Right lobe of liver (tissue), 6 donors: Measurements from ENCODE around the gene SLC7A1. TPM values are rescaled to one million over a fixed set of nuclear protein-coding genes. Genes with fewer than 3 reads are reported as not detected.

Source experiments
- ATAC-seq, 4 donors: fragments of 200-7000 bp; cut with Tn5 transposase; one replicate each; pipeline ENCODE4 v1.9.1; 2020; ENCODE audit warnings: mild to moderate bottlenecking in 4 of 4, moderate library complexity in 4 of 4
- DNase-seq, 3 donors: peaks; one replicate each; pipeline ENCODE4 v3.0.0-alpha.2; 2020
- H3K27ac ChIP-seq, 3 donors: fragments of 200-600 bp; one replicate each; pipeline ENCODE4 v1.8.0; 2022
- H3K27me3 ChIP-seq, 2 donors: fragments of 200-600 bp; one replicate each; pipeline ENCODE4 v1.8.0; 2022
- H3K36me3 ChIP-seq, 4 donors: fragments of 200-600 bp; sonication (generic) in 1 of 4; one replicate each; pipeline versions ENCODE4 v1.5.1 to v1.8.0; 2017 to 2022; ENCODE audit warnings: control low read depth in 1 of 4
- H3K4me1 ChIP-seq, 4 donors: fragments of 200-600 bp; sonication (generic) in 1 of 4; one replicate each; pipeline versions ENCODE4 v1.5.1 to v1.8.0; 2017 to 2022; ENCODE audit warnings: control low read depth in 1 of 4
- H3K4me3 ChIP-seq, 3 donors: fragments of 200-600 bp; one replicate each; pipeline ENCODE4 v1.8.0; 2022
- H3K9me3 ChIP-seq, 4 donors: fragments of 200-600 bp; sonication (generic) in 1 of 4; one replicate each; pipeline versions ENCODE4 v1.5.1 to v1.8.0; 2017 to 2022; ENCODE audit warnings: control low read depth in 1 of 4
- CTCF ChIP-seq, 4 donors: fragments of 200-600 bp in 3 of 4; fragments of 450-650 bp in 1 of 4; IDR thresholded peaks; one replicate each; pipeline versions ENCODE4 v1.5.1 to v1.8.0; 2016 to 2022; ENCODE audit warnings: antibody characterized with exemption in 4 of 4, mild to moderate bottlenecking in 2 of 4
- POLR2A ChIP-seq: fragments of 450-650 bp; IDR thresholded peaks from one replicate; pipeline ENCODE4 v1.6.1; 2017; ENCODE audit warnings: antibody characterized with exemption, mild to moderate bottlenecking
- WGBS: methylation state at CpG from one replicate; pipeline ENCODE4 v1.1.6; 2018; ENCODE audit warnings: low coverage, low lambda C conversion rate; ENCODE audit not compliant: insufficient coverage; ENCODE audit errors: missing lambda C conversion rate; 5-methylcytosine and 5-hydroxymethylcytosine counted together
- intact Hi-C, 2 donors: fragments of 100-400 bp; cut with DNase I; formaldehyde crosslinking; loops; one replicate each; pipeline versions ENCODE4 v1.11.2 to v1.14.1; 2022
- total RNA-seq, 6 experiments: library from RNA; depleted of rRNA in 2 of 6; stranded (reverse); fragments of >200 nt in 2 of 6; fragmentation: NEBNext Ultra II Directional in 3 of 6; extraction: Animal tissue kit (Norgen Biotek cat#: 25700) in 3 of 6; gene quantifications; one replicate each; pipeline versions ENCODE4 v1.1.0 to v1.2.4, GENCODE V29; 2016 to 2023
- donor health status: DM: no; HTN: yes; CAD: no.
- donor health status: DM: no; HTN: no; CAD: no.
- donor health status: DM: no; HTN: no; CAD: no.
- donor health status: DM: no; HTN: yes; CAD: no.
- donor health status: DM: no; HTN: yes; CAD: no.

The SLC7A1 gene
- total RNA-seq, 6 experiments from 2014 or later, result 0.70 to 6.5 (median 3.7) TPM

GRCh38 chr13:29546662-29547061, 48.8 kb downstream of the SLC7A1 start:
- WGBS, result 76% methylated on average over 8 of the region's 8 CpGs
- TF ChIP-seq POLR2A, result no peak
- no peak for TF ChIP-seq CTCF (IDR thresholded peaks at IDR 0.05)
- no peaks in the 10 kb centered on the region for H3K27me3 ChIP-seq
- no peaks in the 10 kb centered on the region for H3K36me3 ChIP-seq
- ATAC-seq, result no peak
- intact Hi-C loops, result no loop called here
- H3K4me1 ChIP-seq, result no peaks in the 10 kb centered on the region
- H3K27ac ChIP-seq, result peak overlapping the region in 1 of 3 donors; percentile 10
- no peak overlapping the region for H3K4me3 ChIP-seq
- H3K9me3 ChIP-seq, result no peaks in the 10 kb centered on the region
- no peak for DNase-seq

GRCh38 chr13:29545988-29546387, 49.5 kb downstream of the SLC7A1 start:
- Histone ChIP-seq H3K4me3 (no peak overlapping the region), H3K4me1 (no peaks in the 10 kb centered on the region), H3K27ac (no peak overlapping the region), H3K36me3 (no peaks in the 10 kb centered on the region), H3K9me3 (no peaks in the 10 kb centered on the region), H3K27me3 (no peaks in the 10 kb centered on the region)
- DNase-seq (no peak), ATAC-seq (no peak)
- intact Hi-C loops, result no loop called here
- TF ChIP-seq POLR2A (no peak), CTCF (IDR thresholded peaks at IDR 0.05) (no peak)
- WGBS, result 96% methylated on average over 4 of the region's 8 CpGs

GRCh38 chr13:29543230-29544215, 52.0 kb downstream of the SLC7A1 start:
- ATAC-seq, result no peak
- WGBS, result 88% methylated on average over 8 of the region's 16 CpGs
- TF ChIP-seq POLR2A, result no peak
- TF ChIP-seq CTCF (IDR thresholded peaks at IDR 0.05), result no peak
- no peak overlapping the region for H3K4me3 ChIP-seq
- H3K27ac ChIP-seq, result no peak overlapping the region
- H3K27me3 ChIP-seq, result no peaks in the 10 kb centered on the region
- no peaks in the 10 kb centered on the region for H3K36me3 ChIP-seq
- no peaks in the 10 kb centered on the region for H3K4me1 ChIP-seq
- H3K9me3 ChIP-seq, result no peaks in the 10 kb centered on the region
- no peak for DNase-seq
- intact Hi-C loops, result no loop called here

- Histone ChIP-seq H3K27me3 (no peaks in the 10 kb centered on the region), H3K27ac (no peak overlapping the region), H3K36me3 (no peaks in the 10 kb centered on the region), H3K4me1 (no peaks in the 10 kb centered on the region), H3K9me3 (no peaks in the 10 kb centered on the region), H3K4me3 (no peak overlapping the region)
- 98% methylated on average over 7 of the region's 8 CpGs for WGBS
- intact Hi-C loops, result no loop called here
- ATAC-seq (no peak), DNase-seq (no peak)
- TF ChIP-seq CTCF (IDR thresholded peaks at IDR 0.05), result no peak
- TF ChIP-seq POLR2A, result no peak
Observed at GRCh38 chr13:29542381-29542780, 53.1 kb downstream of the SLC7A1 start.
